Panc1 (cell line): Measurements from ENCODE around the gene FAT2.

ENCODE experiments used
- POLR2AphosphoS5 ChIP-seq: IDR thresholded peaks from 2 replicates; pipeline ENCODE4 v1.6.1; 2012; ENCODE audit warnings: mild to moderate bottlenecking, low read depth, low read length, moderate library complexity
- SIN3A ChIP-seq: IDR thresholded peaks from 2 replicates; pipeline ENCODE4 v1.6.1; 2012; ENCODE audit warnings: low read depth, mild to moderate bottlenecking, low read length, moderate library complexity, borderline replicate concordance; ENCODE audit not compliant: insufficient read depth
- TF ChIP-seq, protein P1 (sequence below): fragments of 450-650 bp; IDR thresholded peaks from 2 replicates; pipeline ENCODE4 v1.5.1; 2017; ENCODE audit warnings: mild to moderate bottlenecking
- TF ChIP-seq, protein P2 (sequence below), 2 experiments: IDR thresholded peaks; 2 replicates each; pipeline ENCODE4 v1.6.1; 2011 to 2012; ENCODE audit warnings: low read depth in 2 of 2, control low read depth in 1 of 2, low read length in 1 of 2, mild to moderate bottlenecking in 1 of 2, moderate library complexity in 1 of 2; ENCODE audit not compliant: insufficient read depth in 1 of 2

DNA sequence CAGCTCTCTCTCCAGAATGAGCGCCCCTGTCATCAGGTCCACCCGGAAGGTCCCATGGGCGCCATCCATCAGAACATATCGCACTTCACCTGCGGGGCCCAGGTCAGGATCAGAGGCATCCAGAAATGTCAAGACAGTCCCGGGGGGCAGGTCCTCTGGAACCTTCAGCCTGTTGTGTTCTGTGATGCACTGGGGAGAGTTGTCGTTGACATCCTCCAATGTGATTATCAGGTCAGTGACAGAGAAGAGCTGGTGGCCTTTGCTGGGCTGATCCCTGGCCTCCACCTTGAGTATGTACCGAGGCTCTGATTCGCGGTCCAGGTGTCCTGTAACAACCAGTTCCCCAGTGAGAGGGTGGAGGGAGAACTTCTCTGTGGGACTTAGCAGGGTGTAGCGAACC is 25.2 kb downstream of the FAT2 start:
- TF ChIP-seq, protein P1, sequence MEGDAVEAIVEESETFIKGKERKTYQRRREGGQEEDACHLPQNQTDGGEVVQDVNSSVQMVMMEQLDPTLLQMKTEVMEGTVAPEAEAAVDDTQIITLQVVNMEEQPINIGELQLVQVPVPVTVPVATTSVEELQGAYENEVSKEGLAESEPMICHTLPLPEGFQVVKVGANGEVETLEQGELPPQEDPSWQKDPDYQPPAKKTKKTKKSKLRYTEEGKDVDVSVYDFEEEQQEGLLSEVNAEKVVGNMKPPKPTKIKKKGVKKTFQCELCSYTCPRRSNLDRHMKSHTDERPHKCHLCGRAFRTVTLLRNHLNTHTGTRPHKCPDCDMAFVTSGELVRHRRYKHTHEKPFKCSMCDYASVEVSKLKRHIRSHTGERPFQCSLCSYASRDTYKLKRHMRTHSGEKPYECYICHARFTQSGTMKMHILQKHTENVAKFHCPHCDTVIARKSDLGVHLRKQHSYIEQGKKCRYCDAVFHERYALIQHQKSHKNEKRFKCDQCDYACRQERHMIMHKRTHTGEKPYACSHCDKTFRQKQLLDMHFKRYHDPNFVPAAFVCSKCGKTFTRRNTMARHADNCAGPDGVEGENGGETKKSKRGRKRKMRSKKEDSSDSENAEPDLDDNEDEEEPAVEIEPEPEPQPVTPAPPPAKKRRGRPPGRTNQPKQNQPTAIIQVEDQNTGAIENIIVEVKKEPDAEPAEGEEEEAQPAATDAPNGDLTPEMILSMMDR = no peak
- TF ChIP-seq SIN3A = no peak
- no peak for TF ChIP-seq POLR2AphosphoS5
- TF ChIP-seq, protein P2, sequence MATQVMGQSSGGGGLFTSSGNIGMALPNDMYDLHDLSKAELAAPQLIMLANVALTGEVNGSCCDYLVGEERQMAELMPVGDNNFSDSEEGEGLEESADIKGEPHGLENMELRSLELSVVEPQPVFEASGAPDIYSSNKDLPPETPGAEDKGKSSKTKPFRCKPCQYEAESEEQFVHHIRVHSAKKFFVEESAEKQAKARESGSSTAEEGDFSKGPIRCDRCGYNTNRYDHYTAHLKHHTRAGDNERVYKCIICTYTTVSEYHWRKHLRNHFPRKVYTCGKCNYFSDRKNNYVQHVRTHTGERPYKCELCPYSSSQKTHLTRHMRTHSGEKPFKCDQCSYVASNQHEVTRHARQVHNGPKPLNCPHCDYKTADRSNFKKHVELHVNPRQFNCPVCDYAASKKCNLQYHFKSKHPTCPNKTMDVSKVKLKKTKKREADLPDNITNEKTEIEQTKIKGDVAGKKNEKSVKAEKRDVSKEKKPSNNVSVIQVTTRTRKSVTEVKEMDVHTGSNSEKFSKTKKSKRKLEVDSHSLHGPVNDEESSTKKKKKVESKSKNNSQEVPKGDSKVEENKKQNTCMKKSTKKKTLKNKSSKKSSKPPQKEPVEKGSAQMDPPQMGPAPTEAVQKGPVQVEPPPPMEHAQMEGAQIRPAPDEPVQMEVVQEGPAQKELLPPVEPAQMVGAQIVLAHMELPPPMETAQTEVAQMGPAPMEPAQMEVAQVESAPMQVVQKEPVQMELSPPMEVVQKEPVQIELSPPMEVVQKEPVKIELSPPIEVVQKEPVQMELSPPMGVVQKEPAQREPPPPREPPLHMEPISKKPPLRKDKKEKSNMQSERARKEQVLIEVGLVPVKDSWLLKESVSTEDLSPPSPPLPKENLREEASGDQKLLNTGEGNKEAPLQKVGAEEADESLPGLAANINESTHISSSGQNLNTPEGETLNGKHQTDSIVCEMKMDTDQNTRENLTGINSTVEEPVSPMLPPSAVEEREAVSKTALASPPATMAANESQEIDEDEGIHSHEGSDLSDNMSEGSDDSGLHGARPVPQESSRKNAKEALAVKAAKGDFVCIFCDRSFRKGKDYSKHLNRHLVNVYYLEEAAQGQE (IDR thresholded peaks at IDR 0.05; ENCODE audit: insufficient read depth in 1 of 2, low read depth in 2 of 2, low read length in 1 of 2) = no peak
